K562 (cell line): Measurements from ENCODE around the gene PCDH9. TPM values are rescaled to one million over a fixed set of nuclear protein-coding genes. Genes with fewer than 3 reads are reported as not detected.

Experiments
- ATAC-seq: fragments of 200-7000 bp; cut with Tn5 transposase; 3 replicates; pipeline ENCODE4 v1.9.1; 2020; ENCODE audit warnings: moderate library complexity
- BruUV-seq: library from RNA; stranded (reverse); fragments of 400-500 nt; replicated peaks from 2 replicates; lab custom pipeline; 2021; lab: Mats Ljungman, UMichigan
- CTCF ChIA-PET: fragments of 300-600 bp; formaldehyde crosslinking; extraction: SDS; loops from one replicate; lab custom pipeline; 2021; ENCODE audit warnings: low intra/inter-chr PET ratio; lab: Yijun Ruan, JAX
- POLR2A ChIA-PET: fragments of 300-600, 350-650 bp; sonication (Branson Sonifier 250); formaldehyde crosslinking; extraction: SDS; loops from one replicate; lab custom pipeline; 2021; ENCODE audit warnings: antibody characterized with exemption, inconsistent platforms; lab: Yijun Ruan, JAX
- DNase-seq, 4 experiments: peaks; one replicate each; pipeline versions ENCODE4 v3.0.0 to v3.0.0-alpha.2; 2011 to 2018; ENCODE audit warnings: low spot score in 3 of 4, mixed read lengths in 3 of 4; ENCODE audit errors: extremely low read depth in 1 of 4
- FAIRE-seq: peaks from 2 replicates; lab custom pipeline; 2011; peaks lifted over from hg19 to GRCh38; lab: Jason Lieb, UNC
- H2AFZ ChIP-seq: 2 replicates; pipeline ENCODE4 v1.6.0; 2011; ENCODE audit warnings: low read depth, low read length, control low read depth, inconsistent platforms
- H3K27ac ChIP-seq: fragments of 200-600 bp; 3 replicates; pipeline ENCODE4 v1.8.0; 2011; ENCODE audit warnings: low read depth, mild to moderate bottlenecking, control low read depth, inconsistent platforms, low read length, moderate library complexity, mixed read lengths; ENCODE audit errors: extremely low read depth
- H3K27me3 ChIP-seq, 2 experiments: fragments of 300-600 bp in 1 of 2; 2 replicates in 1 of 2; 3 replicates in 1 of 2; pipeline versions ENCODE4 v1.6.0 to v1.8.0; 2011; ENCODE audit warnings: inconsistent platforms in 2 of 2, low read length in 2 of 2, mild to moderate bottlenecking in 1 of 2, mixed read lengths in 1 of 2, moderate library complexity in 1 of 2; ENCODE audit not compliant: control insufficient read depth in 2 of 2, insufficient read depth in 2 of 2
- H3K36me3 ChIP-seq: fragments of 300-600 bp; 3 replicates; pipeline ENCODE4 v1.8.0; 2011; ENCODE audit warnings: mild to moderate bottlenecking, low read length, inconsistent platforms; ENCODE audit not compliant: control insufficient read depth, insufficient read depth
- H3K4me1 ChIP-seq, 2 experiments: fragments of 200-600 bp in 1 of 2; replicated peaks in 1 of 2; 2 replicates in 1 of 2; 3 replicates in 1 of 2; pipeline versions ENCODE4 v1.5.1 to v1.8.0; 2011; ENCODE audit warnings: inconsistent platforms in 2 of 2, low read length in 2 of 2, mild to moderate bottlenecking in 1 of 2, mixed read lengths in 1 of 2, moderate library complexity in 1 of 2; ENCODE audit not compliant: control insufficient read depth in 2 of 2, insufficient read depth in 2 of 2
- H3K4me2 ChIP-seq: 2 replicates; pipeline ENCODE4 v1.6.1; 2011; ENCODE audit warnings: low read length, control low read depth, inconsistent platforms, mixed read lengths; ENCODE audit not compliant: insufficient read depth
- H3K4me3 ChIP-seq: fragments of 200-600 bp; sonication (generic), shearing (Covaris generic); 2 replicates; pipeline ENCODE4 v1.5.1; 2016; ENCODE audit warnings: control low read depth, inconsistent platforms
- H3K79me2 ChIP-seq: fragments of 200-600 bp; 3 replicates; pipeline ENCODE4 v1.8.0; 2011; ENCODE audit warnings: low read length, inconsistent platforms; ENCODE audit not compliant: control insufficient read depth, insufficient read depth
- H3K9ac ChIP-seq, 2 experiments: 2 replicates each; pipeline versions ENCODE4 v1.6.0 to v1.6.1; 2011; ENCODE audit warnings: low read depth in 2 of 2, low read length in 2 of 2, control low read depth in 1 of 2, inconsistent platforms in 1 of 2, mild to moderate bottlenecking in 1 of 2, mixed read lengths in 1 of 2; ENCODE audit not compliant: insufficient read depth in 1 of 2
- H3K9me1 ChIP-seq: one replicate; pipeline ENCODE4 v1.6.0; 2011; ENCODE audit warnings: inconsistent platforms, mild to moderate bottlenecking, low read length, moderate library complexity; ENCODE audit not compliant: control insufficient read depth, insufficient read depth
- H3K9me3 ChIP-seq: replicated peaks from 2 replicates; pipeline ENCODE4 v1.5.1; 2011; ENCODE audit warnings: low read depth, low read length, inconsistent platforms; ENCODE audit not compliant: control insufficient read depth, insufficient read depth
- H4K20me1 ChIP-seq: replicated peaks from 2 replicates; pipeline ENCODE4 v1.6.1; 2011; ENCODE audit warnings: low read length, inconsistent platforms, mixed read lengths; ENCODE audit not compliant: control insufficient read depth, insufficient read depth
- FOSL1 ChIP-seq: fragments of 200-800 bp; sonication (Bioruptor generic); conservative IDR thresholded peaks from 2 replicates; pipeline ENCODE4 v1.6.1; 2016; ENCODE audit warnings: missing genetic modification characterization, missing compliant biosample characterization
- JUND ChIP-seq, 2 experiments: IDR thresholded peaks; 2 replicates in 1 of 2; 3 replicates in 1 of 2; pipeline ENCODE4 v1.6.1; 2011; ENCODE audit warnings: borderline replicate concordance in 2 of 2, low read depth in 2 of 2, low read length in 2 of 2, improper control_type of control experiment in 1 of 2, missing biosample characterization in 1 of 2, missing genetic modification characterization in 1 of 2, missing genetic modification reagents in 1 of 2
- MAX ChIP-seq: sonication (generic); formaldehyde crosslinking; IDR thresholded peaks from 2 replicates; pipeline ENCODE4 v1.9.0; 2022; ENCODE audit warnings: mild to moderate bottlenecking, missing genetic modification reagents
- RBM14 ChIP-seq: fragments of 200-400 bp; formaldehyde crosslinking; IDR thresholded peaks from 2 replicates; pipeline ENCODE4 v1.6.1; 2018; ENCODE audit warnings: low read depth, mild to moderate bottlenecking, low read length, moderate library complexity, borderline replicate concordance; ENCODE audit not compliant: insufficient read depth
- TRIM25 ChIP-seq: fragments of 450-650 bp; IDR thresholded peaks from 2 replicates; pipeline ENCODE4 v1.7.0; 2016; ENCODE audit warnings: borderline replicate concordance
- TSHZ1 ChIP-seq: fragments of 250-450 bp; sonication (Bioruptor Pico); IDR thresholded peaks from 2 replicates; pipeline ENCODE4 v1.4.0; 2020; ENCODE audit warnings: mild to moderate bottlenecking, moderate library complexity
- ZNF41 ChIP-seq: fragments of 250-450 bp; sonication (Bioruptor Pico); conservative IDR thresholded peaks from 2 replicates; pipeline ENCODE4 v1.4.0; 2020; ENCODE audit warnings: mild to moderate bottlenecking
- WGBS: fragments of 100-300 bp; shearing (Covaris generic); methylation state at CpG from one replicate; pipeline ENCODE4 v1.1.6; 2016; ENCODE audit warnings: low coverage, mixed read lengths; ENCODE audit not compliant: insufficient coverage; ENCODE audit errors: missing lambda C conversion rate; 5-methylcytosine and 5-hydroxymethylcytosine counted together
- in situ Hi-C: fragments of 300-500 bp; cut with MboI; formaldehyde crosslinking; loops from 4 replicates; pipeline ENCODE4 v1.15.0; 2018; ENCODE audit warnings: inconsistent platforms, mixed read lengths
- intact Hi-C: fragments of 100-400 bp; cut with micrococcal nuclease; formaldehyde crosslinking; loops from 2 replicates; pipeline ENCODE4 v1.14.2; 2022
- polyA plus RNA-seq, 8 experiments: library from polyadenylated mRNA; depleted of rRNA in 4 of 8; stranded (reverse) in 5 of 8; unstranded in 3 of 8; fragments of >200 nt; fragmentation: Nextera tagmentation in 2 of 8; fragmentation: Illumina TruSeq in 1 of 8; extraction: Ambion mirVana in 2 of 8; extraction: Trizol in 1 of 8; gene quantifications; 2 replicates each; pipeline versions ENCODE4 v1.2.1 to v1.2.3, GENCODE V29; 2011 to 2014; ENCODE audit warnings: inconsistent platforms in 1 of 8, missing spikeins in 1 of 8
- total RNA-seq, 7 experiments: library from RNA; depleted of rRNA in 6 of 7; stranded (reverse); fragments of >200 nt in 6 of 7; fragmentation: Illumina TruSeq in 2 of 7; extraction: Trizol in 2 of 7; gene quantifications; 2 replicates each; pipeline versions ENCODE4 v1.2.1 to v1.2.3, GENCODE V29; 2011 to 2021; ENCODE audit warnings: low replicate concordance in 1 of 7
- TF ChIP-seq, protein P1 (sequence below), 2 experiments: fragments of 450-650 bp in 1 of 2; sonication (generic) in 1 of 2; formaldehyde crosslinking in 1 of 2; IDR thresholded peaks in 1 of 2; conservative IDR thresholded peaks in 1 of 2; 2 replicates each; pipeline versions ENCODE4 v1.6.1 to v1.8.1; 2016 to 2023; ENCODE audit warnings: mild to moderate bottlenecking in 2 of 2, moderate library complexity in 2 of 2, inconsistent platforms in 1 of 2, missing genetic modification reagents in 1 of 2

PCDH9 gene
- total and polyA plus RNA-seq, 9 of the 15 experiments (the other 6 are each of a cell fraction or from before 2014, with no cell fraction given), result 1.1 to 6.7 (median 4.9) TPM

- TF ChIP-seq TSHZ1, result no peak
- no peak for TF ChIP-seq RBM14
- TF ChIP-seq, all 486 proteins: peak for 0
Measured at GRCh38 chr13:67186995-67187569, 43.1 kb downstream of the PCDH9 start (continued).

DNA sequence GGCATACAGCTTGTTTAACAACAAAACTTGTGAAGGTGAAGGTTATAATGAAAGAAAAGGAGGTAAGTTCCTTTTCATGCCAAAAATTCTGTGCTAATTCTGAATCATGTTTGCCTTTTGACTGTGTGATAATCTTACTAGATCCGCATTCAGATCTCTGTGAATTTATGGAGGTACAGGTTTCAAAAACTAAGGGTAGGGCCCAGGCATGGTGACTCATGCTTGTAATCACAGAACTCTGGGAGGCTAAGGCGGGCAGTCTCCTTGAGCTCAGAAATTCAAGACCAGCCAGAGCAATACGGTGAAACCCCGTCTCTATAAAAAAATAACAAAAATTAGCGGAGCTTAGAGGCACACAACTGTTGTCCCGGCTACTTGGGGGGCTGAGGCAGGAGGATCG, 45.9 kb downstream of the PCDH9 start:
- peak in 2 of 4 experiments; percentile 3 to 23 for DNase-seq
- in situ Hi-C loops, result no loop called here
- Histone ChIP-seq H3K9ac (no peak overlapping the region), H2AFZ (peak overlapping the region; percentile 19; the same call in 1 of the 2 replicates), H3K27ac (no peak overlapping the region), H3K9me1 (no peaks in the 10 kb centered on the region), H4K20me1 (no peaks in the 10 kb centered on the region), H3K4me2 (no peak overlapping the region), H3K27me3 (no peaks in the 10 kb centered on the region), H3K79me2 (no peaks in the 10 kb centered on the region), H3K9me3 (no peaks in the 10 kb centered on the region), H3K4me1 (no peaks in the 10 kb centered on the region), H3K4me3 (no peak overlapping the region), H3K36me3 (no peaks in the 10 kb centered on the region)
- no peak for FAIRE-seq
- ATAC-seq, result peak; percentile 69
- no TSS peak for BruUV-seq
- TF ChIP-seq TRIM25 (no peak), ZNF41 (CRISPR knock-in tag) (no peak), MAX (no peak), JUND (IDR thresholded peaks at IDR 0.05; ENCODE audit: borderline replicate concordance, low read depth, low read length) (peak; percentile 61; the same call in 1 of the 2 replicates), JUND (tag; IDR thresholded peaks at IDR 0.05; ENCODE audit: borderline replicate concordance, low read depth, low read length) (peak; percentile 39; the same call in 1 of the 3 replicates), FOSL1 (tag) (peak; percentile 60)
- TF ChIP-seq, protein P1, sequence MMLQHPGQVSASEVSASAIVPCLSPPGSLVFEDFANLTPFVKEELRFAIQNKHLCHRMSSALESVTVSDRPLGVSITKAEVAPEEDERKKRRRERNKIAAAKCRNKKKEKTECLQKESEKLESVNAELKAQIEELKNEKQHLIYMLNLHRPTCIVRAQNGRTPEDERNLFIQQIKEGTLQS (IDR thresholded peaks at IDR 0.05), result peak; percentile 54; the same call in 1 of the 2 replicates
- TF ChIP-seq, protein P1 (CRISPR knock-in tag; conservative IDR thresholded peaks at IDR 0.05), result no peak
- ChIA-PET CTCF (no interaction called here), POLR2A (no interaction called here)
- intact Hi-C loops, result no loop called here
- 7% methylated on average over 7 of the region's 7 CpGs for WGBS
